HG03280 (cell line): ENCODE results near the gene APOL1.
"Not testable (repeated sequence)": the region's sequence is repeated elsewhere in the genome, so short reads cannot be mapped to it uniquely, and the experiment has no call there.

Source experiments
- ATAC-seq: cut with Tn5 transposase; IDR thresholded peaks from one replicate; pipeline ENCODE4 v1.9.1; 2021; ENCODE audit warnings: mild to moderate bottlenecking, moderate library complexity; ENCODE audit not compliant: unreplicated experiment

Gene APOL1

GRCh38 chr22:36243986-36244385 is 8.9 kb upstream of the APOL1 start:
- ATAC-seq: no peak

DNA sequence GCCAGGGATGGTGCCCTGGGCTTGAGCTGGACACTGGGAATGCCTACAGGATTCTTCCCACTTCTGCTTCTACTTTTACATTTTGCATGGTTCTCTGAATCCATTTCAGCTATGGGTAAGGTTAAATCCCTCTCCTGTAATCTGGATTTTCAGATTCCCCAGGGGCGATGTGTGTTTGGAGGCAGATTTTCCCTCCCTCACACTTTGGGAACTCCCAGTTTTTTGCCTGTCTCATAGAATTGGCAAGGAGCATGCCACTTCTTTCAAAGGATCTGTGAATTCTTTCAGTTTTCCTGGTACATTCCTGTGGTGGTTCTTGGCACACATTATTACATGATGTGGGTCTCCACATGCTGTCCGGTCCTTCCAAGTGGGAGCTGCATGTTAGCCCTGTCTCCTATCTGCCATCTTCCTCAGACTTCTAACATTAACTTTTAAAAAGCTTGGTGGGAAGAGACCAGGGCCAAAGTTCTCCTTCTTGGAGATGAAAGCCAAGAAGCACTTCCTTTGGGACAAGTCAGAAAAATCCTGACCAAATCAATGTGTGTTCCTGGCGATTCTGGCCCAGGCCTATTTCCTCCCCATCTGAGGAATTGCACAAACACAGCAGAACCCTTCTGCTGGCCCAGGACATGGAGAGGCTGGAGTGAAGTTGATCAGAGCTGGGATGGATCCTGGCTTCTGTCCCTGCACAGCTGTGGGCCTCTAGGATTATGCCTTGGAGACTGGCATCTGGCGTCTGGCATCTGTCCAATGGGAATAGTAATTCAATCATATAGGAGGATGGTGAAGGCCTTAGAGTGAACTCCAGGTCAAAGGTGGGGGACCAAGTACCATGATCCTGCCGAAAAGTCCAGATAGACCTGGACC is 8.2 kb upstream of the APOL1 start:
- ATAC-seq: no peak

DNA sequence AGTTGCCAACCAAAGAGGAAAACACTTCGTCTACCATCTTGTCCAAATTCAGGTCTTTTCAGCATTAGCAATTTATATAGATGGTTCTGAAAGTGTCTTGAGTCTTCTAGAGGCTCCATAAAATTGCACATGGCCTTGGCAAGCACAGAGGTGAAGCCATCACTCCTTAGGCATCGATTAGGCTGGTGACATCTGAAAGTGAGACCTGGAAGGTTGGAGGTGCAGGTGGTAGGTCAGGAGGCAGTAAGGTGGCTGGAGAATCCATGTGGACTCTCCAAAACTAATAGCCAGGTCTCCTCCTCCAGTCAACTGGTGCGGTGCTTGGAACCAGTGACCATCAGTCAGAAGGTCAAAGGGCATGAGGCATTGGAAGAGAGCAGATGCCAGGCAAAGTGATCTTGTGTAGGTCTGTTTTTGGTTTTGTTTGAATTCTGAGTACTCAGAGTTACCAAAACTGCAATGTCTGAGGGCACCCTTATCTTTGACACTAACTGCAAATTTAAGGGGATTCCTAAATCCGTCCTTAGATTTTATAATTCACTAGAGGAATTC is 7.1 kb upstream of the APOL1 start:
- no peak for ATAC-seq

- ATAC-seq: no peak
Observed at GRCh38 chr22:36246718-36247117, 6.2 kb upstream of the APOL1 start.

GRCh38 chr22:36247955-36248354 is 5.0 kb upstream of the APOL1 start:
- ATAC-seq: no peak

- no peak for ATAC-seq
Observed at GRCh38 chr22:36249160-36249559, 3.8 kb upstream of the APOL1 start.

- ATAC-seq: not testable (repeated sequence)
Observed at GRCh38 chr22:36250292-36250960, 2.5 kb upstream of the APOL1 start.

- ATAC-seq: not testable (repeated sequence)
Observed at GRCh38 chr22:36251979-36252608, 839 bp upstream of the APOL1 start.

- no peak for ATAC-seq
Observed at GRCh38 chr22:36253523-36254490, 874 bp downstream of the APOL1 start.

- not testable (repeated sequence) for ATAC-seq
Observed at GRCh38 chr22:36255572-36255971, 2.6 kb downstream of the APOL1 start.

DNA sequence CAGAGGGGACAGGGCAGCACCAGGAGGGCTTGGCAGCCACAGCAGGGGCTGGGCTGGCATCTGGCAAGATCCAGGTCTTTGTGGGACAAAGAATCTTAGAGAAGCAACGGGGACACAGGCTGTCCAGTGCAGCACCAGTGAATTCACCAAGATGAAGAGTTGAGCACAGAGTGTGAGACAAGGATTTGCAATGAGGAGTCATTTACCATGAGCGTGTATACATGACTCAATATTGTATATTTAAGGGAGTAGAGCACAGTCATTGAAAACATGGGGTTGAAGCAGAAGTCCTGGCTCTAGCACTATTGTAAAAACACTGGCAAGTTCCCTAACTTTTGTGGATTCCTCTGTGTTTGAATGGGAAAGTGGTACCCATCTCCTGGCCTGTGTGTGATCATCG is 3.5 kb downstream of the APOL1 start:
- no peak for ATAC-seq

DNA sequence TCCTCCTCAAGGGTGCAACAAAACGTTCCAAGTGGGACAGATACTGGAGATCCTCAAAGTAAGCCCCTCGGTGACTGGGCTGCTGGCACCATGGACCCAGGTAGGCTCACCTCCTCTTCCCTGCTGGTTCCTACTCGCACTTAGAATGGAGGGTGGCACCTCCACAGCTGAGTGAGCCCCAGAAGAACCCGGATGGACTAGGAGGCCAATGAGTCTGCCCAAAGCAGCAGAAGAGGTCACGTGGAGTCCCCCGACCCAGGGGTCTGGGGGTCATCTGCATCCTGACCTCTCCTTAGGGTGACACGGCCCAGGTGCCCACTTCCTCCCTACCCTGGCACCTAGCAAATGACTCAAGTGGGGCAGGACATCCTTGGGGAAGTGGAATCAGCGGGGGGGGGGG is 4.4 kb downstream of the APOL1 start:
- no peak for ATAC-seq

DNA sequence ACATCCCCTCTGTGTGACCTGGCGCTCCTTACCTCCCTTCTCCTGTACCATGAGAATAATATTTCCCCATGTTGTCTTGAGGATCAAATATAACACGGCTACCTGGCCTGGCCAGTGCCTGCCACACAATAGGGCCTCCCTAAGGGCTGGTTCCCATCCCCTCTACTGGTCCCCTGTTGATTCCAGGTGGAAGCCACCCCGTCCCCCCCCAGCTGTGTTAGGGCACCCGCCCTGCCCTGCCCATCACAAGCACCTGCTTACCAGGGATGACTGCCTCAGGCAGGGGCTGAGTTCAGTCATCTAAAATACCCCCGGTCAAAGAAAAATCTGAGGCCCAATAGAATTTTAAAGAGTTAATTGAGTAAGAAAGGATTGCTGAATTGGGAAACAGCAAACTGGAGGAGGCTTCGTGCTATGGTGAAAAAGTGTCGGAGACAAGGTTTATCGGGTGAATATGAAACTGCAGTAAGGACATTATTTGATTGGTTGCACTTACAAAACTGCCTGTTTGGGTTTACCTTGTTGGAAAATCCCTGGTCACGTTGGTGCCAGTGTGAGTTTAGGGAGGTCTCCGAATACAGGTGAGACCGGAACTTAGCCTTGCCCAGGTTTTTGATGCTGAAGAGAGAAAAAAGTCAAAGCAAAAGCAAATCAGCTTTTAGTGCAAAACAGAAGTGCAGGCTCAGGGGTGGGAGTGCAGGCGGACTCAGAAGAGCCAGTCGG is 5.2 kb downstream of the APOL1 start:
- ATAC-seq: no peak

DNA sequence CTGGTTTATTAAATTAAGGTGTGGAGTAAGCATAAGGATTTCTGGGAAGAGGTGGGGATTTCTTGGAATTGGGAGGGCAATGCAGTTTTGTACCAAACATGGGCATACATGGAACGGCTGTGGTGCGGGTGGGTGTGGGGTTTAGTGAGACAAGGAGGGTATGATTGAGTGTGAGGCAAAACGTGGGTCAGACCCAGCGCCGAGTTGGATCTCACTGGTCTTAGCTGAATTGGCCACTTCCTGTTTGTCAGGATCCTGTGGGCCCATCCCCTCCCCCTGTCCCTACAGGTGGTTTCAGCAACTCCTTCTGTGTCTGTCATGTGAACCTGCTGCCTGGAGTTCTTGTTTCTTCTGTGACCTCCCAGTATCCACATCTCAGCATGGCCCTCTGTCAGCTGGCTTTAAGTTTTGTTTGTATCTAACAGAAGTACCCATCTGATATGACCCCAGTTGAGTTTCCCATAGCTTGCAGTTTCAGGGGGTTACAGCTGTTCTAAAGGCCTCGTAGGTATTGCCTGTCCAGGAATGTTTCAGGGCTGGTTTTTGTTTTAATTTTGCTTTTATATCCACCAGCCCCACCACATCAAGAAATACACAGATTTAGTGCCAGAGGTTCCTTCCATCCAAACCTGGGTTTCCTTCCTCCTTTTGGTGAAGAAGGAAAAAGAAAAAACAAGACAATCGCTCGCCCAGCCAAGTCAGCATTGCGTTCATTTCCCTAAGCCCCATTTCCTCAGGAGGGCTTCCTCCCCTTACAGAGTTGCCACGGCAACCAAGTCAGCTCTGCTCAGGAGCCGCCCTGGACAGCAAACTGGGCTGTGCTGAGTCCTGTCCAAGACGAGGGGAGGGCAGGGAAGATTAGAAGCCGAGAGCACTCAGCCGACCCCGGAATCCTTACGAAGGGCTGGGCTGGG is 6.0 kb downstream of the APOL1 start:
- no peak for ATAC-seq

GRCh38 chr22:36259615-36260300 is 6.8 kb downstream of the APOL1 start:
- no peak for ATAC-seq

DNA sequence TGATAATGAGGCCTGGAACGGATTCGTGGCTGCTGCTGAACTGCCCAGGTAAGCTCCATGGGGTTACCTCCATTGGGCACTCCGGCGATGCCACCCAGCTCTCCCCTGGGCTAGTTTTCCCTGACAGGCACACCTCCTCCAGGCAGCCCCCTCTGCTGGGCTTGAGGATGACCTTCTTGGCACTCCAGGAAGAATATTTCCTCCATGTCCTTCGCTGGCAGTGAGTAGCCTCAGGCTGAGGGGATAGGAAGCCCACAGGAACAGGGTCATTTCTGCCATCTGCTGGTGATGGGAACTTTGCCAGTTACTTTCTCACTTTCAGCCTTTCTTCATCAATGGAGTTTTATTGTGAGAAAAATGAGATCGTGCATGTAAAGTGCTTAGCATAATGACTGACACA is 8.7 kb downstream of the APOL1 start:
- not testable (repeated sequence) for ATAC-seq

DNA sequence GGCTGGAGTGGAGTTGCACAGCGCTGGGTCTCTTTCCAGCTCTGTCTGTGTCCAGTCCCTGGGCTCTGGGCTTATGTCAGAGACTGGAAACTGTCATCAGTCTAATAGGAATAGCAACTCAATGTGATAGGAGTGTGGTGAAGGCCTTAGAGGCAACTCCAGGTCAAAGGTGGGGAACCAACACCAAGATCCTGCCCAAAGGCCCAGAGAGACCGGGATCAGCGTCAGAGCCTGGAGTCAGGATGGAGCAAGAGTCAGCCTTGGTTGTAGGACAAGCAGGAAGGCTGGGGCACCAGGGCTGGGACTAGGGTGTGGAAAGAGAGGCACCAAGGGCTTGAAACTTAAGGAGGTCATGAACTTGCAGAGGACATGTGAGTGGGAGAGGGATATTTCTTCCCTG is 9.4 kb downstream of the APOL1 start:
- ATAC-seq: not testable (repeated sequence)

- not testable (repeated sequence) for ATAC-seq
Observed at GRCh38 chr22:36263216-36263673, 10.3 kb downstream of the APOL1 start.
